ENCODE measurements around the gene SAT1. TPM values are rescaled to one million over a fixed set of nuclear protein-coding genes. Genes with fewer than 3 reads are reported as not detected.

SAT1 gene
- total and polyA plus RNA-seq, 10 of the 15 experiments (the other 5 are each of a cell fraction or from before 2014, with no cell fraction given): 42.2 to 234 (median 60.4) TPM

GRCh38 chrX:23782863-23783588 is at the start of gene SAT1 (continued):
- TF ChIP-seq ZNF687 (IDR thresholded peaks at IDR 0.05) (peak; percentile 92), ATF2 (IDR thresholded peaks at IDR 0.05; ENCODE audit: low read length) (peak; percentile 39; the same call in 1 of the 2 replicates), ASH2L (IDR thresholded peaks at IDR 0.05; ENCODE audit: borderline replicate concordance, low read depth) (no peak), PRDM15 (CRISPR knock-in tag; IDR thresholded peaks at IDR 0.05) (no peak), ZBED1 (IDR thresholded peaks at IDR 0.05; ENCODE audit: borderline replicate concordance) (no peak), RBBP5 (conservative IDR thresholded peaks at IDR 0.05) (no peak), NBN (IDR thresholded peaks at IDR 0.05) (peak; percentile 77), CREM (IDR thresholded peaks at IDR 0.05; ENCODE audit: low read depth) (peak; percentile 39; the same call in 1 of the 2 replicates), SMAD1 (IDR thresholded peaks at IDR 0.05; ENCODE audit: low read depth, partially characterized antibody) (peak; percentile 98), MTA2 (IDR thresholded peaks at IDR 0.05; ENCODE audit: low read depth) (no peak), CHD4 (IDR thresholded peaks at IDR 0.05) (no peak), CHD1 (IDR thresholded peaks at IDR 0.05; ENCODE audit: low read depth, low read length) (0 out of 2 replicates have a peak, but pooled peaks have one; percentile 76), WRNIP1 (IDR thresholded peaks at IDR 0.05; ENCODE audit: borderline replicate concordance, low read depth, low read length) (no peak), MLLT1 (IDR thresholded peaks at IDR 0.05) (peak; percentile 96), ZSCAN29 (IDR thresholded peaks at IDR 0.05) (no peak), LARP7 (IDR thresholded peaks at IDR 0.05) (no peak), SREBF2 (IDR thresholded peaks at IDR 0.05; ENCODE audit: low read length) (0 out of 2 replicates have a peak, but pooled peaks have one; percentile 34), USF2 (IDR thresholded peaks at IDR 0.05; ENCODE audit: borderline replicate concordance, low read depth, low read length) (no peak)
